Measurements from ENCODE around the gene SGSH.

Gene SGSH

DNA sequence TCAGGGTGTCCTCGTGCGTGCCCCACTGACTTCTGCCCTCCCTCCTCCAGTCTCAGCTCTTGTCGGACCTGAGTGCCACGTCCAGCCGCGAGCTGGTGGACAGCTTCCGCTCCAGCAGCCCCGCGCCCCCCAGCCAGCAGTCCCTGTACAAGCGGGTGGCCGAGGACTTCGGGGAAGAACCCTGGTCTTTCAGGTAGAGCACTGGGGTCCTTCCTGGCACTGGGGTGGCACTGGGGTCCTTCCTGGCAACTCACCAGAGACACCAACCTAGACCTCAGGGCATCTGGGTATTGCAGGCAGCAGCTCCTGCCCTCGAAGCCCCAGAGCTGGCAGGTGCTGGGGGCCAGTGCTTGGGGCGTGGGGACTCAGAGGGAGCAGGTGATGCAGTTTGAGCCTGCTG lies 25.0 kb downstream of the SGSH start:
- TF ChIP-seq, protein P1, sequence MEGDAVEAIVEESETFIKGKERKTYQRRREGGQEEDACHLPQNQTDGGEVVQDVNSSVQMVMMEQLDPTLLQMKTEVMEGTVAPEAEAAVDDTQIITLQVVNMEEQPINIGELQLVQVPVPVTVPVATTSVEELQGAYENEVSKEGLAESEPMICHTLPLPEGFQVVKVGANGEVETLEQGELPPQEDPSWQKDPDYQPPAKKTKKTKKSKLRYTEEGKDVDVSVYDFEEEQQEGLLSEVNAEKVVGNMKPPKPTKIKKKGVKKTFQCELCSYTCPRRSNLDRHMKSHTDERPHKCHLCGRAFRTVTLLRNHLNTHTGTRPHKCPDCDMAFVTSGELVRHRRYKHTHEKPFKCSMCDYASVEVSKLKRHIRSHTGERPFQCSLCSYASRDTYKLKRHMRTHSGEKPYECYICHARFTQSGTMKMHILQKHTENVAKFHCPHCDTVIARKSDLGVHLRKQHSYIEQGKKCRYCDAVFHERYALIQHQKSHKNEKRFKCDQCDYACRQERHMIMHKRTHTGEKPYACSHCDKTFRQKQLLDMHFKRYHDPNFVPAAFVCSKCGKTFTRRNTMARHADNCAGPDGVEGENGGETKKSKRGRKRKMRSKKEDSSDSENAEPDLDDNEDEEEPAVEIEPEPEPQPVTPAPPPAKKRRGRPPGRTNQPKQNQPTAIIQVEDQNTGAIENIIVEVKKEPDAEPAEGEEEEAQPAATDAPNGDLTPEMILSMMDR (conservative IDR thresholded peaks at IDR 0.05; ENCODE audit: control insufficient read depth, insufficient read depth, low read depth, low read length), result no peak
- no peak overlapping the region for H3K4me3 ChIP-seq (ENCODE audit: control insufficient read depth, low read depth, low read length)
- DNase-seq (ENCODE audit: low read depth), result no peak

DNA sequence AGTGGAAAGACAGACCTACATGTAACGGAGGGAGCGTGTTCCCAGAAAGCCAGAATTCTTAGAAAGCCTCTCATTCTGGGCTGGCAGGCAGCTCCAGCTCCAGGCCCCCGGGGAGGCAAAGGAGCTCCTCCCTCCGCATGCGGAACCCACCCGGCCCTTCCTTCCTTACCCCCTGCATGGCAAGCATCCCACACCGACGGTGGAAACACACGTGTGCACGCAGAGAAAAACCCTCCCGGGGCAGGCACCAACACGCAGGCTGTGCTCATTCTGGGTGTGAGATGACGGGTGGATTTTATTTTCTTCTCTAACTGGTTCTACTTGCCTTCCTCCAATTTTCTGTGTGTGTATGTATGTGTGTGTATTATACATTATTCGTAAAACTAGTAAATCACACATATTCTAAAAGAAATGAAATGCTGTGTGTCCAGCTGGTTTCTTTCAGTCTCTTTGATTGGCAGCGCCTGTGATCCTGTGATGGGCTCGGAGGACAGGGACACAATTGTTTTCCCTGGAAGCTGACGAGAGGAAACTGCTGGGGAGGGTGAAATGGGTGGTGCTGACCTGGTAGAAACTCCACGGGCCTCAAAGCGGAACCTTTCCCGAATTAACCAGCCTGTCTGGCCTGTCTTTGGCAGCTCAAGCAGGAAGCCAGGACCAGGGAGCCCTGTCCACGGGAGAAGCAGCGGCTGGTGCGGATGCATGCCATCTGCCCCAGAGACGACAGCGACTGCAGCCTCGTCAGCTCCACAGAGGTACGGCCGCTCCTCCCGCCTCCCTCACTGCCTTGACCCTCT lies 28.1 kb downstream of the SGSH start:
- H3K4me3 ChIP-seq (ENCODE audit: control insufficient read depth, low read depth, low read length), result no peak overlapping the region
- TF ChIP-seq, protein P1 (conservative IDR thresholded peaks at IDR 0.05; ENCODE audit: control insufficient read depth, insufficient read depth, low read depth, low read length), result no peak
- DNase-seq (ENCODE audit: low read depth), result no peak

DNA sequence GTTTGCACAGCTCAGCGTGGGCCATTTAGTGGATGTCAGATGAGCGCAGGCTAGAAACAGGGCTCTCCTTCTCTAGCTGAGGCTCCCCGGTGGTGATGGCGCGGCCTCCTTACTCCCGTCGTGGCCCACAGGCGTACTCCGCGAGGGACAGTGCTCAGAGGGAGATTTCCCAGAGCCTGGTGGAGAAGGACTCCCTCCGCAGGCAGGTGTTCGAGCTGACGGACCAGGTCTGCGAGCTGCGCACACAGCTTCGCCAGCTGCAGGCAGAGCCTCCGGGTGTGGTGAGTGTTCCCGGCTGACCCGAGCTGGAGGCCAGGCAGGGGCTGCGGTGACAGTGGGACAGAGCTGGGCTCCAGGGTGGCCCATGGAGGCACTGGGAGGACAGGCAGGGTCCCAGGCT lies 28.9 kb downstream of the SGSH start:
- no peak overlapping the region for H3K4me3 ChIP-seq (ENCODE audit: control insufficient read depth, low read depth, low read length)
- no peak for DNase-seq (ENCODE audit: low read depth)
- TF ChIP-seq, protein P1 (conservative IDR thresholded peaks at IDR 0.05; ENCODE audit: control insufficient read depth, insufficient read depth, low read depth, low read length), result no peak

DNA sequence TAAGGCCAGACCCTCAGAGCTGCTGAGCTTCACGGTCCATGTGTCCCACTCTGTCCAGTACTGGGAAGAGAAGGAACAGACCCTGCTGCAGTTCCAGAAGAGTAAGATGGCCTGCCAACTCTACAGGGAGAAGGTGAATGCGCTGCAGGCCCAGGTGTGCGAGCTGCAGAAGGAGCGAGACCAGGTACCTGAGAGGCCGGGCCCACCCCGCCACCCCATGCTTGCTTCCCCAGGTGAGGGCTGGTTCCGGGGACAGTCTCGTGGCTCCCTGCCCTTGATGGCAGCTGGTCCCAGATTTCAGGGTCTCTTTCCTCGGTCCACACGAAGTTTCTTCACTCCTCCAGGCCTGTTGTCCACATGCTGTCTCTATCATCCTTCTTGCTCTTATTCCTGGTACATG lies 29.4 kb downstream of the SGSH start:
- TF ChIP-seq, protein P1 (conservative IDR thresholded peaks at IDR 0.05; ENCODE audit: control insufficient read depth, insufficient read depth, low read depth, low read length), result no peak
- no peak for DNase-seq (ENCODE audit: low read depth)
- no peak overlapping the region for H3K4me3 ChIP-seq (ENCODE audit: control insufficient read depth, low read depth, low read length)

DNA sequence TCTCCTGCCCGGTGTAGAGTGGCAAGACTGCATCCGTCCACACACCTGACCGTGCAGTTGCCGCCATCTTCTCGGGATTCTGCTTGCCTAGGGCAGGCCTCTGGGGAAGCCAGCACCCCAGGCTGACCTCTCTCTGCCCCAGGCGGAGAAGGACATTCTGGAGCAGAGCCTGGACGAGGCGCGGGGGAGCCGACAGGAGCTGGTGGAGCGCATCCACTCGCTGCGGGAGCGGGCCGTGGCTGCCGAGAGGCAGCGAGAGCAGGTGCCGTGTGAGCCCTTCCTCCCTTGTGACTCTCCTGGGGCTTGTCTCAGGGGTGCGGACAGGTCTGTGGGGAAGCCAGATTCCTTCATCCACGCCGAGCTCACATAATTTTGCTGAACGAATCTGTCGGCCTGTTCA lies 30.5 kb downstream of the SGSH start:
- TF ChIP-seq, protein P1 (conservative IDR thresholded peaks at IDR 0.05; ENCODE audit: control insufficient read depth, insufficient read depth, low read depth, low read length), result no peak
- no peak for DNase-seq (ENCODE audit: low read depth)
- H3K4me3 ChIP-seq (ENCODE audit: control insufficient read depth, low read depth, low read length), result no peak overlapping the region

DNA sequence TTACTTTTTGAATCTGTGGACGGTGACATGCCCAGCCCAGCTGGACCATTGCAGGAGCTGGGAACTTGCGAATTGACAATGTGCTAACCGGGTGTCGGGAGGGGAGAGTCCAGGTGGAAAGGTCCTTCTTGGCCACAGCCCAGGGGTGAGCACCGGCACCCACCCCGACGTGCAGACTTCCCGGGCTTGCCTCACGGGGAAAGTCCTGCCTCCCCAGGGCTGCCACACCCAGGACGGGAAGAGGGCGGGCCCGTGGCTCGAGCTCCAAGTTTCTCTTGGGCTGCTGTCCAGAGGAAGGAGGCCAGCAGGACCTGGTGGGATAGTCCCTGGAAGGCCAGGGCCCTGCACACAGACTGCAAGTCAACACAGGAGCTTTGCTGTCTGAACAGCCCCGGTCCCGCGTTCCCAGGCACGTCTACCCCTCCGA lies 32.6 kb downstream of the SGSH start:
- TF ChIP-seq, protein P1 (conservative IDR thresholded peaks at IDR 0.05; ENCODE audit: control insufficient read depth, insufficient read depth, low read depth, low read length), result no peak
- peak overlapping the region; percentile 54 for H3K4me3 ChIP-seq (ENCODE audit: control insufficient read depth, low read depth, low read length)
- peak; percentile 61 for DNase-seq (ENCODE audit: low read depth)

Data from fibroblast of mammary gland (primary cell).